Vagina (tissue), 2 donors: ENCODE results near the gene TIGIT.

Experiments
- POLR2A ChIP-seq, 2 donors: fragments of 450-650 bp; IDR thresholded peaks; one replicate each; pipeline ENCODE4 v1.6.1; 2017; ENCODE audit warnings: antibody characterized with exemption in 2 of 2, mild to moderate bottlenecking in 2 of 2, moderate library complexity in 2 of 2
- POLR2AphosphoS5 ChIP-seq, 2 donors: sonication (generic); formaldehyde crosslinking; IDR thresholded peaks; one replicate each; pipeline ENCODE4 v1.9.0; 2017; ENCODE audit warnings: antibody characterized with exemption in 2 of 2, mild to moderate bottlenecking in 2 of 2, low read depth in 1 of 2; ENCODE audit not compliant: insufficient read depth in 1 of 2
- TF ChIP-seq, protein P1 (sequence below), 3 experiments: fragments of 450-650 bp in 2 of 3; fragments of 200-600 bp in 1 of 3; sonication (generic) in 1 of 3; IDR thresholded peaks; one replicate each; pipeline ENCODE4 v1.5.1; 2017 to 2019; ENCODE audit warnings: antibody characterized with exemption in 3 of 3, mild to moderate bottlenecking in 2 of 3, moderate library complexity in 2 of 3

DNA sequence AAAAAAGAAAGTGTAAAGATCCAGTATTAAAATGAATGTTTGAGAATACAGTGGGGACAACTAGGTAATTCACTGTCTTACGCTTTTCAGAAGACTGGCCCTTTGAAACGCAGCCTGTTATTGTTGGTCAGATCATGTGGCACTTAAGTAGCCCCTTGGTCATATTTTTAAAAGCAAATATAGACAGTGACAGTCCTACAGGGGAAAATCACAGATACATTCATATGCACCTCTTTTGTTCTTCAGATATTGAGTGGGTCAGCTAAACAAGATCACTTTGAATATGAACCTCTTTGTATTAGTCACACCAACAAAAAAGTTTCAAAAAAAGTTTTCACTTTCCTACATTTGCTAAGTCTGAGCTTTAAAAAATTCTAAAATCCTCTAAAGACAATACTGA lies 36.0 kb downstream of the TIGIT start:
- TF ChIP-seq, protein P1, sequence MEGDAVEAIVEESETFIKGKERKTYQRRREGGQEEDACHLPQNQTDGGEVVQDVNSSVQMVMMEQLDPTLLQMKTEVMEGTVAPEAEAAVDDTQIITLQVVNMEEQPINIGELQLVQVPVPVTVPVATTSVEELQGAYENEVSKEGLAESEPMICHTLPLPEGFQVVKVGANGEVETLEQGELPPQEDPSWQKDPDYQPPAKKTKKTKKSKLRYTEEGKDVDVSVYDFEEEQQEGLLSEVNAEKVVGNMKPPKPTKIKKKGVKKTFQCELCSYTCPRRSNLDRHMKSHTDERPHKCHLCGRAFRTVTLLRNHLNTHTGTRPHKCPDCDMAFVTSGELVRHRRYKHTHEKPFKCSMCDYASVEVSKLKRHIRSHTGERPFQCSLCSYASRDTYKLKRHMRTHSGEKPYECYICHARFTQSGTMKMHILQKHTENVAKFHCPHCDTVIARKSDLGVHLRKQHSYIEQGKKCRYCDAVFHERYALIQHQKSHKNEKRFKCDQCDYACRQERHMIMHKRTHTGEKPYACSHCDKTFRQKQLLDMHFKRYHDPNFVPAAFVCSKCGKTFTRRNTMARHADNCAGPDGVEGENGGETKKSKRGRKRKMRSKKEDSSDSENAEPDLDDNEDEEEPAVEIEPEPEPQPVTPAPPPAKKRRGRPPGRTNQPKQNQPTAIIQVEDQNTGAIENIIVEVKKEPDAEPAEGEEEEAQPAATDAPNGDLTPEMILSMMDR (IDR thresholded peaks at IDR 0.05): no peak
- TF ChIP-seq POLR2AphosphoS5 (IDR thresholded peaks at IDR 0.05; ENCODE audit: insufficient read depth in 1 of 2, low read depth in 1 of 2) (no peak), POLR2A (IDR thresholded peaks at IDR 0.05) (no peak)
